NCI-H510A treated with DMSO at 0.1 percent for 48 hours (cell line): ENCODE data around the gene ANKRD24.
"Not testable (repeated sequence)": the region's sequence is repeated elsewhere in the genome, so short reads cannot be mapped to it uniquely, and the experiment has no call there.

Experiments
- DNase-seq: peaks from one replicate; lab custom pipeline; 2025; lab: John Stamatoyannopoulos, UW

The ANKRD24 gene

DNA sequence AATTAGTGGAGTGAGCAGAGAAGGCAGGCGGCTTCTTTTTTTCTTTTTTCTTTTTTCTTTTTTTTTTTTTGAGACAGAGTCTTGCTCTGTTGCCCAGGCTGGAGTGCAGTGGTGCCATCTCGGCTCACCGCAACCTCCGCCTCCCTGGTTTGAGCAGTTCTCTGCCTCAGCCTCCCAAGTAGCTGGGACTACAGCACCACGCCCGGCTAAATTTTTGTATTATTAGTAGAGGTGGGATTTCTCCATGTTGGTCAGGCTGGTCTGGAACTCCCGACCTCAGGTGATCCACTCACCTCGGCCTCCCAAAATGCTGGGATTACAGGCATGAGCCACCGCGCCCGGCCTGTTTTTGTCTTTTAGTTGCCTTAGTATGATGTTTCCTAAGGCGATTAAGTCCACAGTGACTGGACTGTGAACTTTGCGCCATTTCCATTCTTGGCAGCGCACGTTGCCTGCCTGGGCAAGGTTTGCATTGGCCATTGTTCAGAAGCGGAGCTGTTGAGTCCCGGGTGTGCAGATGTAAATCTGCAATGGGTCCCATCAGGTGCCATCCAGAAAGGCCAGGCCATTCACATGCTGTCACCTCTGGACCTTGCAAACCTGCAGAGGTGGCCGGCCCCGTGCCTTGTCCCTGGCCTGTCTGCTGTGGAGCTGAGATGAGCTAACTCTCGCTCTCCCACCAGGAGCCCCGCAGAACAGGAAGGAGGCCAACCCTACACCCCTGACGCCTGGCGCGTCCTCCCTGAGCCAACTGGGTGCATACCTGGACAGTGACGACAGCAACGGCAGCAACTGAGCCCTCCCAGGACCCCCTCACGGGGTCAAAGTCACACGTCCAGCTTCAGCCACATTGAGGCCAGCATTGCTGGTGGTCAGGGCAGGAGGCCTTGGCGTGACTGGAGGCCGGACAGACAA, 85.7 kb downstream of the ANKRD24 start:
- DNase-seq: no peak

DNA sequence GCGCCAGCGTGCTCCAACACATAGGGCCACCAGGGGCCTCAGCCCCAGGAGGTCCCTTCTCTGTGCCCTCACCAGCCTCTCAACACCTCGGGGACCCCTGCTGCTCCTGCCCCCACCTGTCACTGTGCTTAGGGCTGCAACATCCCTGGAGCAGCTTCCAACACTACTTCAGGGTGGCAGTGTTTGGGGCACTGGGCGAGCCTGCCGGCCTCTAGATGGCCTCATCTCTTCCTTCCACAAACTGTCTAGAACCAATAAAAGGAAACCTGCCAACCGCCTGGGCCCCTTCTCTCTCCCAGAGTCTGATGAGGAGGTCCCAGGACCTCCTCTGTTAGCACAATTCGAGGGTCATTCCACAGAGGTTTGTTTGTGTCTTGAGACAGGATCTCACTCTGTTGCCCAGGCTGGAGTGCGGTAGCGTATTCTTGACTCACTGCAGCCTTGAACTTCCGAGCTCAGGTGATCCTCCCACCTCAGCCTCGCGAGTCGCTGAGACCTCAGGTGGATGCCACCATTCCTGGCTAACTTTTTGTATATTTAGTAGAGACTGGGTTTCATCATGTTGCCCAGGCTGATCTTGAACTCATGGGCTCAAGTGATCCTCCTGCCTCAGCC, 86.4 kb downstream of the ANKRD24 start:
- DNase-seq: no peak

DNA sequence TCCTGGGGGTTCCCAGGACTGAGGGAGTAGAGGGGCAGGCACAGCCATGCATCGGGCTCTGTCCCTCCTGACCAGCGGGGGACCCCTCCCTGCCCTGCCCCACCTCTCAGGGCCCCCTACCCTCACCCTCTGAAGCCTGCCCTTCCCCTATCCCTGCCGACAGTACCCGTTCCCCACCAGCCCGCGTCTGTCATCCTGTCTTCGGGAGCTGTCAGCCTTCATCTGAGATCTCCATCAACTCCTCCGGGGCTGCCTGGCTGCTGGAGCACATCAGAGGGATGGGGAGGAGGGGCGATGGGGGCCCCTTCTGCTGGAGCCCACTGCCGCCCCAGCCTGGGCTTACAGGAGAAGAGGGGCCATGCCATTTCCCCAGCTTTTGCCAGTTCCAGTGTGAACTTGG, 90.4 kb downstream of the ANKRD24 start:
- no peak for DNase-seq

- DNase-seq: not testable (repeated sequence)
Observed at GRCh38 chr19:4274321-4274686, 91.8 kb downstream of the ANKRD24 start.
